HepG2 (cell line): ENCODE data around the gene RHBG. TPM values are rescaled to one million over a fixed set of nuclear protein-coding genes. Genes with fewer than 3 reads are reported as not detected.

ENCODE experiments used
- CSRNP1 ChIP-seq: sonication (generic); formaldehyde crosslinking; IDR thresholded peaks from 2 replicates; pipeline ENCODE4 v1.8.1; 2023; ENCODE audit warnings: mild to moderate bottlenecking, missing genetic modification reagents
- GZF1 ChIP-seq: sonication (generic); formaldehyde crosslinking; IDR thresholded peaks from 2 replicates; pipeline ENCODE4 v1.5.1; 2020; ENCODE audit warnings: mild to moderate bottlenecking, missing genetic modification reagents
- MAZ ChIP-seq, 2 experiments: sonication (generic) in 1 of 2; formaldehyde crosslinking in 1 of 2; IDR thresholded peaks; 2 replicates each; pipeline versions ENCODE4 v1.5.0 to v1.6.1; 2012 to 2020; ENCODE audit warnings: low read depth in 2 of 2, mild to moderate bottlenecking in 2 of 2, borderline replicate concordance in 1 of 2, improper control_type of control experiment in 1 of 2, low read length in 1 of 2, missing genetic modification reagents in 1 of 2, moderate library complexity in 1 of 2
- MNT ChIP-seq: fragments of 450-650 bp; IDR thresholded peaks from 2 replicates; pipeline ENCODE4 v1.6.1; 2016
- MTA3 ChIP-seq: sonication (generic); formaldehyde crosslinking; IDR thresholded peaks from 2 replicates; pipeline ENCODE4 v1.4.0; 2020; ENCODE audit warnings: missing genetic modification reagents
- MTF1 ChIP-seq: sonication (generic); formaldehyde crosslinking; IDR thresholded peaks from 2 replicates; pipeline ENCODE4 v1.5.0; 2020; ENCODE audit warnings: missing genetic modification reagents
- NFATC3 ChIP-seq: sonication (generic); formaldehyde crosslinking; IDR thresholded peaks from 2 replicates; pipeline ENCODE4 v1.5.1; 2020; ENCODE audit warnings: mild to moderate bottlenecking, missing genetic modification reagents
- PAF1 ChIP-seq: IDR thresholded peaks from 2 replicates; pipeline ENCODE4 v1.6.1; 2016; ENCODE audit warnings: missing genetic modification reagents, missing compliant biosample characterization
- PATZ1 ChIP-seq: sonication (generic); formaldehyde crosslinking; IDR thresholded peaks from 2 replicates; pipeline ENCODE4 v1.4.0; 2020; ENCODE audit warnings: missing genetic modification reagents
- TCF7L2 ChIP-seq: IDR thresholded peaks from 2 replicates; pipeline ENCODE4 v1.6.1; 2011; ENCODE audit warnings: mild to moderate bottlenecking, low read depth, low read length, moderate library complexity
- THAP8 ChIP-seq: sonication (generic); formaldehyde crosslinking; IDR thresholded peaks from 2 replicates; pipeline ENCODE4 v1.5.1; 2020; ENCODE audit warnings: missing genetic modification reagents, mild to moderate bottlenecking, borderline replicate concordance
- ZBTB37 ChIP-seq: sonication (generic); formaldehyde crosslinking; IDR thresholded peaks from 2 replicates; pipeline ENCODE4 v1.4.0; 2020; ENCODE audit warnings: mild to moderate bottlenecking, missing genetic modification reagents
- ZBTB8A ChIP-seq: sonication (generic); formaldehyde crosslinking; IDR thresholded peaks from 2 replicates; pipeline ENCODE4 v1.4.0; 2020; ENCODE audit warnings: mild to moderate bottlenecking, low read depth, missing genetic modification reagents, borderline replicate concordance
- ZC3H13 ChIP-seq: sonication (generic); formaldehyde crosslinking; IDR thresholded peaks from 2 replicates; pipeline ENCODE4 v1.8.1; 2023; ENCODE audit warnings: mild to moderate bottlenecking, missing genetic modification reagents, moderate library complexity
- ZFP36L2 ChIP-seq: sonication (generic); formaldehyde crosslinking; IDR thresholded peaks from 2 replicates; pipeline ENCODE4 v1.4.0; 2020; ENCODE audit warnings: missing genetic modification reagents
- ZNF24 ChIP-seq: fragments of 450-650 bp; IDR thresholded peaks from 2 replicates; pipeline ENCODE4 v1.6.1; 2017; ENCODE audit warnings: antibody characterized with exemption, mild to moderate bottlenecking
- ZNF253 ChIP-seq: sonication (generic); formaldehyde crosslinking; IDR thresholded peaks from 2 replicates; pipeline ENCODE4 v1.8.0; 2022; ENCODE audit warnings: mild to moderate bottlenecking, missing genetic modification reagents, borderline replicate concordance
- ZNF567 ChIP-seq: sonication (generic); formaldehyde crosslinking; IDR thresholded peaks from 2 replicates; pipeline ENCODE4 v1.8.1; 2023; ENCODE audit warnings: mild to moderate bottlenecking, missing genetic modification reagents, borderline replicate concordance
- ZNF570 ChIP-seq: sonication (generic); formaldehyde crosslinking; IDR thresholded peaks from 2 replicates; pipeline ENCODE4 v1.4.0; 2020; ENCODE audit warnings: mild to moderate bottlenecking, missing genetic modification reagents, borderline replicate concordance
- ZNF674 ChIP-seq: sonication (generic); formaldehyde crosslinking; IDR thresholded peaks from 2 replicates; pipeline ENCODE4 v1.5.0; 2020; ENCODE audit warnings: low read depth, mild to moderate bottlenecking, missing genetic modification reagents
- ZNF761 ChIP-seq: sonication (generic); formaldehyde crosslinking; conservative IDR thresholded peaks from 2 replicates; pipeline ENCODE4 v1.4.0; 2020; ENCODE audit warnings: mild to moderate bottlenecking, missing genetic modification reagents
- ZSCAN20 ChIP-seq: sonication (generic); formaldehyde crosslinking; IDR thresholded peaks from 2 replicates; pipeline ENCODE4 v1.4.0; 2020; ENCODE audit warnings: missing genetic modification reagents, mild to moderate bottlenecking, borderline replicate concordance
- polyA plus RNA-seq, 8 experiments: library from polyadenylated mRNA; depleted of rRNA in 3 of 8; stranded (reverse) in 7 of 8; unstranded in 1 of 8; fragments of >200 nt; fragmentation: Illumina TruSeq in 4 of 8; extraction: Trizol in 4 of 8; gene quantifications; 2 replicates each; pipeline versions ENCODE4 v1.2.1 to v1.2.3, GENCODE V29; 2011 to 2016; ENCODE audit warnings: low read depth in 4 of 8, missing spikeins in 1 of 8, mixed read lengths in 1 of 8; ENCODE audit not compliant: insufficient read depth in 1 of 8
- total RNA-seq, 5 experiments: library from RNA; depleted of rRNA; stranded (reverse); fragments of >200 nt; fragmentation: Illumina TruSeq; extraction: Trizol; gene quantifications; 2 replicates each; pipeline ENCODE4 v1.2.3, GENCODE V29; 2016; ENCODE audit warnings: low read depth in 1 of 5

Gene RHBG
- total and polyA plus RNA-seq, 2 of the 13 experiments (the other 11 are each of a cell fraction or from before 2014, with no cell fraction given), result 61.8 to 73.5 TPM

- no peak for TF ChIP-seq ZBTB37 (CRISPR knock-in tag)
- TF ChIP-seq GZF1 (CRISPR knock-in tag), result peak; percentile 23; the same call in 1 of the 2 replicates
- TF ChIP-seq ZSCAN20 (CRISPR knock-in tag), result no peak
- no peak for TF ChIP-seq ZC3H13 (CRISPR knock-in tag)
- TF ChIP-seq CSRNP1 (CRISPR knock-in tag), result no peak
- TF ChIP-seq PAF1 (CRISPR knock-in tag), result no peak
- TF ChIP-seq MNT, result no peak
- peak; percentile 40; the same call in 1 of the 2 replicates for TF ChIP-seq ZNF253 (CRISPR knock-in tag)
- TF ChIP-seq MAZ (IDR thresholded peaks at IDR 0.05; ENCODE audit: borderline replicate concordance, low read depth, low read length), result 0 out of 2 replicates have a peak, but pooled peaks have one; percentile 1
- no peak for TF ChIP-seq MAZ (CRISPR knock-in tag; IDR thresholded peaks at IDR 0.05; ENCODE audit: low read depth)
- 0 out of 2 replicates have a peak, but pooled peaks have one; percentile 50 for TF ChIP-seq ZNF674 (CRISPR knock-in tag)
- peak; percentile 53; the same call in 1 of the 2 replicates for TF ChIP-seq ZBTB8A (CRISPR knock-in tag)
- TF ChIP-seq THAP8 (CRISPR knock-in tag), result peak; percentile 62; the same call in 1 of the 2 replicates
- TF ChIP-seq PATZ1 (CRISPR knock-in tag), result no peak
- TF ChIP-seq TCF7L2, result no peak
- no peak for TF ChIP-seq MTA3 (CRISPR knock-in tag)
- TF ChIP-seq ZFP36L2 (CRISPR knock-in tag), result no peak
- no peak for TF ChIP-seq ZNF567 (CRISPR knock-in tag)
- TF ChIP-seq NFATC3 (CRISPR knock-in tag), result no peak
- TF ChIP-seq ZNF761 (CRISPR knock-in tag), result no peak
- no peak for TF ChIP-seq MTF1 (CRISPR knock-in tag)
- TF ChIP-seq ZNF570 (CRISPR knock-in tag), result 0 out of 2 replicates have a peak, but pooled peaks have one; percentile 6
- TF ChIP-seq ZNF24, result no peak
Observed at GRCh38 chr1:156337888-156338179, 31.2 kb upstream of the RHBG start (continued).
